Adrenal gland (tissue), 12 donors: Measurements from ENCODE around the gene ESR2. TPM values are rescaled to one million over a fixed set of nuclear protein-coding genes. Genes with fewer than 3 reads are reported as not detected.
"Not testable (repeated sequence)": the region's sequence is repeated elsewhere in the genome, so short reads cannot be mapped to it uniquely, and the experiment has no call there.

ENCODE experiments used
- DNase-seq, 7 donors: peaks; one replicate each; pipeline ENCODE4 v3.0.0-alpha.2; 2019 to 2020
- H3K27ac ChIP-seq, 5 donors: fragments of 200-600 bp; sonication (generic) in 4 of 5; 1 replicate in 3 of 5; 2 replicates in 2 of 5; pipeline versions ENCODE4 v1.5.1 to v1.8.0; 2016 to 2020; ENCODE audit warnings: mild to moderate bottlenecking in 1 of 5
- H3K27me3 ChIP-seq: fragments of 200-600 bp; 2 replicates; pipeline ENCODE4 v1.8.0; 2021
- H3K36me3 ChIP-seq, 2 donors: fragments of 200-600 bp; replicated peaks in 1 of 2; 1 replicate in 1 of 2; 2 replicates in 1 of 2; pipeline versions ENCODE4 v1.5.1 to v1.8.0; 2018 to 2022
- H3K4me1 ChIP-seq, 2 donors: fragments of 200-600 bp; replicated peaks in 1 of 2; 1 replicate in 1 of 2; 2 replicates in 1 of 2; pipeline versions ENCODE4 v1.5.1 to v1.8.0; 2018 to 2021
- H3K4me3 ChIP-seq, 4 donors: fragments of 200-600 bp; sonication (generic) in 3 of 4; one replicate each; pipeline ENCODE4 v1.5.1; 2016 to 2018
- H3K9me3 ChIP-seq, 3 donors: fragments of 200-600 bp; sonication (generic) in 1 of 3; replicated peaks in 1 of 3; 1 replicate in 2 of 3; 2 replicates in 1 of 3; pipeline versions ENCODE4 v1.5.1 to v1.8.0; 2016 to 2021
- CTCF ChIP-seq, 6 experiments: fragments of 450-650 bp in 4 of 6; fragments of 200-600 bp in 2 of 6; sonication (generic) in 1 of 6; IDR thresholded peaks; 1 replicate in 5 of 6; 2 replicates in 1 of 6; pipeline versions ENCODE4 v1.5.1 to v1.8.0; 2016 to 2021; ENCODE audit warnings: antibody characterized with exemption in 6 of 6, mild to moderate bottlenecking in 2 of 6, moderate library complexity in 1 of 6
- POLR2A ChIP-seq, 2 donors: fragments of 450-650 bp; IDR thresholded peaks; one replicate each; pipeline ENCODE4 v1.6.1; 2017; ENCODE audit warnings: antibody characterized with exemption in 2 of 2, mild to moderate bottlenecking in 2 of 2, moderate library complexity in 1 of 2
- WGBS, 4 donors: extraction: QIAGEN DNeasy Blood & Tissue Kit in 2 of 4; methylation state at CpG; one replicate each; pipeline versions ENCODE4 v1.1.5 to v1.1.7; 2013 to 2017; 5-methylcytosine and 5-hydroxymethylcytosine counted together
- intact Hi-C, 2 donors: fragments of 100-400 bp; cut with DNase I; formaldehyde crosslinking; loops; one replicate each; pipeline versions ENCODE4 v1.14.1 to v1.15.0; 2022 to 2023
- polyA plus RNA-seq, 3 donors: library from polyadenylated mRNA; stranded (reverse); fragments of 200-250 nt in 2 of 3; fragments of 350-450 nt in 1 of 3; fragmentation: Illumina TruSeq in 1 of 3; extraction: RNeasy Lipid Tissue Mini Kit (QIAGEN cat#74804) in 1 of 3; gene quantifications; one replicate each; pipeline ENCODE4 v1.2.3, GENCODE V29; 2013 to 2014
- total RNA-seq, 9 donors: library from RNA; depleted of rRNA in 4 of 9; stranded (reverse); fragments of >200 nt in 4 of 9; fragments of 120-200 nt in 1 of 9; fragmentation: NEBNext Ultra II Directional in 1 of 9; extraction: Animal tissue kit (Norgen Biotek cat#: 25700) in 1 of 9; gene quantifications; one replicate each; pipeline versions ENCODE4 v1.1.0 to v1.2.4, GENCODE V29; 2013 to 2023
- donor health status: healthy with polysubstance abuse.
- donor health status: Bipolar disorder and iron deficiency.
- donor health status: DM: yes; HTN: yes; CAD: no.
- donor health status: DM: no; HTN: no; CAD: no.
- donor health status: DM: no; HTN: no; CAD: no.
- donor health status: DM: yes; HTN: yes; CAD: no.

ESR2 gene
- total and polyA plus RNA-seq, 12 donors: 3.0 to 36.0 (median 18.8) TPM

GRCh38 chr14:64118892-64119291 lies 175.3 kb downstream of the ESR2 start:
- TF ChIP-seq CTCF (IDR thresholded peaks at IDR 0.05) (no peak), POLR2A (IDR thresholded peaks at IDR 0.05) (no peak)
- DNase-seq: no peak
- Histone ChIP-seq H3K36me3 (peaks cover 0 to 7% of the 10 kb centered on the region in 2 donors), H3K27ac (no peak overlapping the region), H3K4me3 (no peak overlapping the region), H3K9me3 (no peaks in the 10 kb centered on the region), H3K4me1 (no peaks in the 10 kb centered on the region), H3K27me3 (no peaks in the 10 kb centered on the region)
- 88 to 100% (median 98%) methylated on average over 2 of the region's 2 CpGs for WGBS, 4 donors
- intact Hi-C loops: no loop called here

GRCh38 chr14:64118403-64118742 lies 175.8 kb downstream of the ESR2 start:
- H3K36me3 ChIP-seq, H3K9me3 ChIP-seq, H3K27ac ChIP-seq, intact Hi-C loops, H3K27me3 ChIP-seq, H3K4me3 ChIP-seq, DNase-seq, H3K4me1 ChIP-seq: not testable (repeated sequence)
- 94 to 95% (median 95%) methylated on average over 7 of the region's 7 CpGs for WGBS, 4 donors

- Histone ChIP-seq H3K4me1 (no peaks in the 10 kb centered on the region), H3K27ac (no peak overlapping the region)
- WGBS, 4 donors: 90 to 96% (median 94%) methylated on average over 11 of the region's 11 CpGs
Observed at GRCh38 chr14:64117671-64118402, 176.3 kb downstream of the ESR2 start.

GRCh38 chr14:64115401-64115800 lies 178.8 kb downstream of the ESR2 start:
- Histone ChIP-seq H3K4me3 (no peak overlapping the region), H3K27me3 (no peaks in the 10 kb centered on the region), H3K4me1 (peaks cover 3 to 5% of the 10 kb centered on the region in 2 donors), H3K27ac (no peak overlapping the region), H3K9me3 (no peaks in the 10 kb centered on the region), H3K36me3 (no peaks in the 10 kb centered on the region)
- 89 to 95% (median 93%) methylated on average over 6 of the region's 6 CpGs for WGBS, 4 donors
- intact Hi-C loops: no loop called here
- TF ChIP-seq POLR2A (IDR thresholded peaks at IDR 0.05) (no peak), CTCF (IDR thresholded peaks at IDR 0.05) (no peak)
- no peak for DNase-seq

More at GRCh38 chr14:64117671-64118402, 176.3 kb downstream of the ESR2 start:
- Histone ChIP-seq H3K36me3 (peaks cover 0 to 7% of the 10 kb centered on the region in 2 donors), H3K9me3 (no peaks in the 10 kb centered on the region), H3K4me3 (no peak overlapping the region), H3K27me3 (no peaks in the 10 kb centered on the region)
- intact Hi-C loops: no loop called here
- DNase-seq: no peak
- no peak for TF ChIP-seq POLR2A (IDR thresholded peaks at IDR 0.05)
- TF ChIP-seq CTCF (IDR thresholded peaks at IDR 0.05): no peak

DNA sequence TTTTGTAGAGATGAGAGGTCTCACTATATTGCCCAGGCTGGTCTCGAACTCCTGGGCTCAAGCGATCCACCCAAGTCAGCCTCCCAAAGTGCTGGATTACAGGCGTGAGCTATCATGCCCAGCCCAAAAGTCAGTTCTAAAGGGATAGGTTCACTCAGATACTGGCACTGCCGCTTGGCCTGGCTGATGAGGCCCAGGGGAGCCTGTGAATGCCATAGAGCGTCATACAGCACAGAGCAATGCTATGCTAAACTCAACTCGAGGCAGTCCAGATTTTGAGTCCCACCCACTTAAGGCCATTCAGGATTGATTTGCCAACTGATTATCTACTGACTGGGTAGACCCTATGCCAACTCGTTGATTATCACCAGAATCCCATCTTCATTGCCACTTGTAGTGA lies 179.4 kb downstream of the ESR2 start:
- intact Hi-C loops: no loop called here
- Histone ChIP-seq H3K27ac (no peak overlapping the region), H3K4me3 (no peak overlapping the region), H3K9me3 (no peaks in the 10 kb centered on the region), H3K4me1 (peaks cover 5 to 7% of the 10 kb centered on the region in 2 donors), H3K36me3 (no peaks in the 10 kb centered on the region), H3K27me3 (no peaks in the 10 kb centered on the region)
- TF ChIP-seq CTCF (IDR thresholded peaks at IDR 0.05) (no peak), POLR2A (IDR thresholded peaks at IDR 0.05) (no peak)
- WGBS, 4 donors: 87 to 93% (median 89%) methylated on average over 5 to 7 of the region's 7 CpGs
- no peak for DNase-seq
